NB4 (cell line): ENCODE data around the gene MSI2.

Source experiments
- DNase-seq: peaks from one replicate; pipeline ENCODE4 v3.0.0; 2010; ENCODE audit warnings: low read depth
- H3K4me3 ChIP-seq: one replicate; pipeline ENCODE4 v1.5.1; 2011; ENCODE audit warnings: mild to moderate bottlenecking, low read depth, low read length, moderate library complexity
- MAX ChIP-seq: IDR thresholded peaks from 2 replicates; pipeline ENCODE4 v1.6.1; 2011; ENCODE audit warnings: low read depth, low read length
- MYC ChIP-seq: IDR thresholded peaks from 2 replicates; pipeline ENCODE4 v1.6.1; 2011; ENCODE audit warnings: low read depth, low read length
- POLR2A ChIP-seq: IDR thresholded peaks from 2 replicates; pipeline ENCODE4 v1.6.1; 2011; ENCODE audit warnings: mild to moderate bottlenecking; ENCODE audit not compliant: insufficient read length; ENCODE audit errors: extremely low read depth
- TF ChIP-seq, protein P1 (sequence below): IDR thresholded peaks from one replicate; pipeline ENCODE4 v1.5.1; 2012; ENCODE audit warnings: low read depth, low read length

Gene MSI2

DNA sequence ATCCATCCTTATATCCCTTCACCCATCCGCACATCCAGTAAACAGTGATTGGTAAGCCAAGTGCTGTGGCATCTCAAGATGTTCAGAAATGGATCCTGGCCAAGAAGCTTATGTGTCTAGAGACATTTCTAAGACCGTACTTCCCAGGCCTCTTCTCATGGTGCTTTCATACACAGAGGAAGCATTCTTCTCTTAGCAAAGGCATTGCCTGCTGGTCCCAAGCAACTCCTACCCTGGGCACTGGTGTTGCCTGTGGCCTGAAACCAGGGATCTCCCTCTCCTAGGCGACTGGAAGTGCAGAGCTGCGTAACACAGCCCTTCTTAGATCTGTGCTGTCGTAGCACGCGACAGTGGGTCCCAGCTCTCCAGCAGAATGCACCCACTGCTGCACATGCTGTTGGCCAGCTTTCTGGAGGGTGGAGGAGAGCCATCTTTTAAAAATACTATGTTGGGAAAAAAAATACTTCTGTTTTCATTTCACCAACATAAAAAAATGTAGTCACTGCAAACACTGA lies 305.9 kb downstream of the MSI2 start:
- H3K4me3 ChIP-seq = no peak overlapping the region
- no peak for TF ChIP-seq MYC
- no peak for TF ChIP-seq MAX
- TF ChIP-seq, protein P1, sequence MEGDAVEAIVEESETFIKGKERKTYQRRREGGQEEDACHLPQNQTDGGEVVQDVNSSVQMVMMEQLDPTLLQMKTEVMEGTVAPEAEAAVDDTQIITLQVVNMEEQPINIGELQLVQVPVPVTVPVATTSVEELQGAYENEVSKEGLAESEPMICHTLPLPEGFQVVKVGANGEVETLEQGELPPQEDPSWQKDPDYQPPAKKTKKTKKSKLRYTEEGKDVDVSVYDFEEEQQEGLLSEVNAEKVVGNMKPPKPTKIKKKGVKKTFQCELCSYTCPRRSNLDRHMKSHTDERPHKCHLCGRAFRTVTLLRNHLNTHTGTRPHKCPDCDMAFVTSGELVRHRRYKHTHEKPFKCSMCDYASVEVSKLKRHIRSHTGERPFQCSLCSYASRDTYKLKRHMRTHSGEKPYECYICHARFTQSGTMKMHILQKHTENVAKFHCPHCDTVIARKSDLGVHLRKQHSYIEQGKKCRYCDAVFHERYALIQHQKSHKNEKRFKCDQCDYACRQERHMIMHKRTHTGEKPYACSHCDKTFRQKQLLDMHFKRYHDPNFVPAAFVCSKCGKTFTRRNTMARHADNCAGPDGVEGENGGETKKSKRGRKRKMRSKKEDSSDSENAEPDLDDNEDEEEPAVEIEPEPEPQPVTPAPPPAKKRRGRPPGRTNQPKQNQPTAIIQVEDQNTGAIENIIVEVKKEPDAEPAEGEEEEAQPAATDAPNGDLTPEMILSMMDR = no peak
- no peak for TF ChIP-seq POLR2A
- DNase-seq = no peak

DNA sequence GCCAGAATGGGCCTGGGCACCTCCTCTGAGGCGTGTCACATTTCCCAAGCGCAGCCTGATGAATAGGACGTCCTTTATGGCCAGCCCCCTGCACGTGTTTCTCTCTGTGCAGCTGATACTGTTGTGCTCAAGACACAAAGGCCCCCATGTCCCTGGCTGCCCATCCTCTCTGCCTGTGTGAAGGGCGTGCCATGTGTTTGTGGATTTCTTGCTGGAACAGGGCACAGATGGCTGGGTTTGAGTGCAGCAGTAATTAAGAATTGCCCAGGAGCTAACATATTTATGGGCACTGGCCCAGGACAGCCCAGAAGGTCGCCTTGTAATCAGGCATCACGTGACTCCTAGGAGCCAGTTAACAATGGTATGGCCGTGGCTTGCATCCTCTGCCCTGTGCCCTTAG lies 307.6 kb downstream of the MSI2 start:
- DNase-seq = no peak
- TF ChIP-seq, protein P1 = no peak
- TF ChIP-seq POLR2A = no peak
- no peak for TF ChIP-seq MAX
- TF ChIP-seq MYC = no peak

GRCh38 chr17:57565176-57565575 lies 308.9 kb downstream of the MSI2 start:
- DNase-seq = no peak
- H3K4me3 ChIP-seq = no peak overlapping the region
- TF ChIP-seq, protein P1 = no peak
- TF ChIP-seq MYC (no peak), POLR2A (no peak), MAX (no peak)

More for the DNA sequence above, 307.6 kb downstream of the MSI2 start:
- H3K4me3 ChIP-seq = no peak overlapping the region

DNA sequence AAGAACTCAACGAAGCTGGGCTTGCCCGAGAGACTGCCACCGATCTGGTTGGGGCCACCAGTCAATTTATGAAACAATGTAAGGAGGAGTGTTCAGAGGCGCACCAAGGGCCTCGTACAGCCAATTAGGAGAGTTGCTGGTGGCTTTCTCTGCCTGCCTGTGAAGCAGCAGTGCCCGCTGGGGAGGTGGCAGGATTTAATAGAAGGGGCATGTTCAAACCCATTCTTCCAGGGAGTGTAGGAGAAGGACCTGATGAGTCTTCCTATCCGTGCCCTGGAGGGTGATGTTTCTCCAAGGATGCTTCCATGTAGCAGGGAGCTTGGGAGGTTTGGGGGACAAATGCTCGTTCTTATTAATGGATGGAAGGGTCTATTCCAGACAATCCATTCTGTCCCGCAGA lies 310.4 kb downstream of the MSI2 start:
- DNase-seq = no peak
- no peak overlapping the region for H3K4me3 ChIP-seq
- no peak for TF ChIP-seq MAX
- no peak for TF ChIP-seq POLR2A
- TF ChIP-seq, protein P1 = no peak
- no peak for TF ChIP-seq MYC

DNA sequence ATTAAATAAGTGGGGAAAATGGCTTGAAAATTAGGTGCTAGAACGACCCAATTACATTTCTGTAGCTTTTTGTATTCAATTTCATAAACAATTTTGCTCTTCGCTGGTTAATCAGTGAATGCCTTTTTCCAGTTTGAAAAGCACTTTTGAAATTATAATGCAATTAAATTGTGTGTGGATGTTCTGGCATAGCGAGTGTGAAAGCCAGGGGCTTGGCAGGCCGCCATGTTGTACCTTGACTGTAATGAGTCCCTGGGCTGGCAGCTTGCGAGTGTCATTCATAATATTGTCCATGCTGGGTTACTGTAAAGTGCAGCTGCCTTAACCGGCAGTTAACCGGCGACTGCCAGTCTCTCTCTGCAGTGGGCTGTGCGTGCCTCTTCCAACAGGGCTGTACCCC lies 310.9 kb downstream of the MSI2 start:
- no peak overlapping the region for H3K4me3 ChIP-seq
- no peak for TF ChIP-seq MAX
- TF ChIP-seq MYC = no peak
- TF ChIP-seq POLR2A = no peak
- TF ChIP-seq, protein P1 = no peak
- DNase-seq = no peak
